KOPT-K1 (cell line): Measurements from ENCODE around the gene FHIT.

ENCODE experiments used
- H3K27ac ChIP-seq: fragments of 200-600 bp; sonication (generic); 2 replicates; pipeline ENCODE4 v1.5.1; 2016; ENCODE audit warnings: antibody characterized with exemption, mild to moderate bottlenecking, low read depth, low read length; ENCODE audit not compliant: poor library complexity, severe bottlenecking
- H3K36me3 ChIP-seq: fragments of 200-600 bp; sonication (generic); 2 replicates; pipeline ENCODE4 v1.5.1; 2017; ENCODE audit warnings: antibody characterized with exemption, mild to moderate bottlenecking, low read length, moderate library complexity; ENCODE audit not compliant: insufficient read depth
- H3K9me3 ChIP-seq: fragments of 200-600 bp; sonication (generic); 2 replicates; pipeline ENCODE4 v1.5.1; 2017; ENCODE audit warnings: antibody characterized with exemption, low read length, mild to moderate bottlenecking; ENCODE audit not compliant: insufficient read depth, poor library complexity, severe bottlenecking

The FHIT gene

GRCh38 chr3:61251174-61251972 lies at the start of gene FHIT:
Gene FHIT (minus strand): TSS chr3:61251452.
- Histone ChIP-seq H3K9me3 (no peaks in the 10 kb centered on the region), H3K36me3 (no peaks in the 10 kb centered on the region), H3K27ac (peak within 1 kb of the TSS; percentile 7)

GRCh38 chr3:61300786-61301185 lies 49.5 kb upstream of the FHIT start:
- Histone ChIP-seq H3K27ac (no peak overlapping the region), H3K36me3 (no peaks in the 10 kb centered on the region), H3K9me3 (no peaks in the 10 kb centered on the region)

- no peak overlapping the region for H3K27ac ChIP-seq
- H3K9me3 ChIP-seq = no peaks in the 10 kb centered on the region
- no peaks in the 10 kb centered on the region for H3K36me3 ChIP-seq
Measured at GRCh38 chr3:61300006-61300380, 48.7 kb upstream of the FHIT start.

GRCh38 chr3:61299343-61300005 lies 48.2 kb upstream of the FHIT start:
- H3K27ac ChIP-seq = no peak overlapping the region
- H3K9me3 ChIP-seq = no peaks in the 10 kb centered on the region
- no peaks in the 10 kb centered on the region for H3K36me3 ChIP-seq

DNA sequence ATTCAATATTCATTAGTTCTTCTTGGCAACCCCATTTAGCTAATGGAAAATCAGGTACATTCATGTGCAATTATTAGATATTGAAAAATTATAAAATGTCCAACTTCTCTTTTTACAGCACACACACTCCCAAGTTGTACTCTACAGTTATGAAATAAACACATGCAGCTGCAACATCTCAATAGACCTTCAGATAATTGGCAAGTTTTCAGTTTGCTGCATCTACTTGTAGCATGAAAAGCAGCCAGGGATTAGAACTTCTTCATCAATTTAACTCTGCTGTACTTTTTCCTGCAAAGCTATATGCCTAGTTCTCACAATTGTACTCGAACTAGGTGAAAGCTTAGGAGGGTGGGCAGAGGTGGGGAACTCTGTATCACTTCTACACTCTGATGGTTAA lies 46.6 kb upstream of the FHIT start:
- no peaks in the 10 kb centered on the region for H3K36me3 ChIP-seq
- no peaks in the 10 kb centered on the region for H3K9me3 ChIP-seq
- no peak overlapping the region for H3K27ac ChIP-seq

DNA sequence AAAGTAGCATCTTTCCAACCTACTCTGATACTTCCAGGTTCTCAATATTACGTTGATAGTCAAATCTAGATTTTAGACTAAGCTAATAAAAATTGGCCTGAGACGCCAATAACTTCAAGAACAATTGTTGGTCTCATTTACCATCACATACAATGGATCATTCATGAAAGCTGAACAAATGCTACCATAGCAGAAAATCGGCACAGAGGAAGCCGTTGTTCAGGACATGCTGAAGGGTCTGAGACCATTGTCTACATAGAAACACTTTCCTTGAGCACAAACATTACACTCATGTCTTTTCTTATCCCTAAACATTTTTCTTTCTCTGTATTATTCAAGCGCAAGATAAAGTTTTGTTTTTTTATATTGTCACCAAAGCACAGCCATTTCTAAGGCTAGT lies 37.2 kb upstream of the FHIT start:
- Histone ChIP-seq H3K36me3 (no peaks in the 10 kb centered on the region), H3K27ac (no peak overlapping the region), H3K9me3 (no peaks in the 10 kb centered on the region)

DNA sequence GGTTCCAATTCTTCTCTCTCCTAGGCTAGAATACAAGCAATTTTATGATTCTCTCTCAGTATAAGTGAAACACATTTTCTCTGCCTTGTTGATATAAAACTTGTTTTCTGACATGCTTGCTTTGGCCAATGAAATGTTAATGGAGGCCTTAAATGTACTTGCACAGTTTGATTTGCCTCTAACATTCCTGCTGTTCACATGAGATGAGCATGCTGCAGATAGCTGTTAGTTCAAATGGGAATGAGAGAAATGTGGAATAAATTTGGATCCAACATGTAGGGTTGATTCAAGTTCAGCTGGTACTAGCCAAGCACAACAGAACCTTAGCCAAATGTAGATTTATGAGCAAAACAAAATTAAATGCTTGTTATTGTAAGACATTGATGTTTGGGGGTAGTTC lies 32.6 kb upstream of the FHIT start:
- Histone ChIP-seq H3K9me3 (no peaks in the 10 kb centered on the region), H3K27ac (no peak overlapping the region), H3K36me3 (no peaks in the 10 kb centered on the region)

DNA sequence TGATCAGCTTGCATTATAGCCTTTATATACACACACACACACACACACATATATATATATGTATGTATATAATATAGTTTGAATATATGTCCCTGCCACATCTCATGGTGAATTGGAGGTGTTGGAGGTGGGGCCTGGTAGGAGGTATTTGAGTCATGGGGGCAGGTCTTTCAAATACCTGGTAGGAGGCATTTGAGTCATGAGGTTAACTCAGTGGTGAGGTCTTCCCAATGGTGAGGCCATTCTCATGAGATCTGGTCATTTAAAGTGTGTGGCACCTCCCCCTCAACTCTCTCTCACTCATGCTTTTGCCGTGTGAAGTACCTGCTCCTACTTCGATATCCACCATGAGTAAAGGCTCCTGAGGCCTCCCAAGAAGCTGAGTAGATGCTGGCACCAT lies 27.5 kb upstream of the FHIT start:
- Histone ChIP-seq H3K27ac (no peak overlapping the region), H3K36me3 (no peaks in the 10 kb centered on the region), H3K9me3 (no peaks in the 10 kb centered on the region)

GRCh38 chr3:61277411-61277810 lies 26.2 kb upstream of the FHIT start:
- H3K9me3 ChIP-seq = no peaks in the 10 kb centered on the region
- H3K36me3 ChIP-seq = no peaks in the 10 kb centered on the region
- H3K27ac ChIP-seq = no peak overlapping the region

GRCh38 chr3:61269435-61269834 lies 18.2 kb upstream of the FHIT start:
- Histone ChIP-seq H3K36me3 (no peaks in the 10 kb centered on the region), H3K9me3 (no peaks in the 10 kb centered on the region), H3K27ac (no peak overlapping the region)

GRCh38 chr3:61268644-61269043 lies 17.4 kb upstream of the FHIT start:
- Histone ChIP-seq H3K9me3 (no peaks in the 10 kb centered on the region), H3K27ac (no peak overlapping the region), H3K36me3 (no peaks in the 10 kb centered on the region)

- Histone ChIP-seq H3K36me3 (no peaks in the 10 kb centered on the region), H3K27ac (no peak overlapping the region), H3K9me3 (no peaks in the 10 kb centered on the region)
Measured at GRCh38 chr3:61264281-61264680, 13.0 kb upstream of the FHIT start.

GRCh38 chr3:61257148-61257547 lies 5.9 kb upstream of the FHIT start:
- Histone ChIP-seq H3K9me3 (no peaks in the 10 kb centered on the region), H3K36me3 (no peaks in the 10 kb centered on the region), H3K27ac (no peak overlapping the region)

DNA sequence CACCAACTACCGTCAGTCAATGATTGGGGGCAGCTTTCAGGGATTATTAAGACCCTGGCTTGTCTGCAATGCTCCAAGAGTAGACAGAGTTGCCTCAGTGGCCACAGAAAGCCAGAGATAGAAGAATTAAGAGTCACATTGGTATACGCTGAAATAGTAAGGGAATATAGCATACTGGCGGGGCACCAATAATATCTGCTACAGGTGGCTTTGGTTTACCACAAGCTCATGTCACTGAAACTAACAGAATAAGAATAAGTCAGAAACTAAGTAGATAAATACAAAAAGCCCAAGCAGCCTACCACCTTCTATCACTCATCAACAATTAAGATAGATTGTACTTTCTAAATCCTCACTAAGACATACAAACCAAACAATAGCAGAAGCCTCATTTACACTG lies 2.5 kb upstream of the FHIT start:
- Histone ChIP-seq H3K27ac (no peak overlapping the region), H3K36me3 (no peaks in the 10 kb centered on the region), H3K9me3 (no peaks in the 10 kb centered on the region)

DNA sequence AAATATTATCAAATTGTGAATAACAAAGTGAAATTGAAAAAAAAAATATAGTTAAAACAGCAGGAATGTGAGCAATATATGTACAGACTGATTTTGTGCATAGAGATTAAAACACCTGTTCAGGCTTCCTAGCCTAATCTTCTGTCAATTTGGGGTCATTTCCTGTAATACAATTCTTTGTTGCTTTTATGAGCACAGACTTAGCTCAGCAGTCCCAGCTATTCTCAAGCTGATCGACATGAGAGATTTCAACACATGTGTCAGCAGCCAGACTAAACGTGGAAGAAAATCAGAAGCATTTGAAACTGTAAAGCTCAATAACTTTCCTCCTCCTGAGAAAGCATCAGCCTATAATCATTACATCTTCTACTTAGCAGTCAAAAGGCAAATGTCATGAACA lies 1.6 kb upstream of the FHIT start:
- Histone ChIP-seq H3K27ac (no peak overlapping the region), H3K36me3 (no peaks in the 10 kb centered on the region), H3K9me3 (no peaks in the 10 kb centered on the region)

- Histone ChIP-seq H3K36me3 (no peaks in the 10 kb centered on the region), H3K9me3 (no peaks in the 10 kb centered on the region), H3K27ac (no peak overlapping the region)
Measured at GRCh38 chr3:61250784-61251173, 473 bp downstream of the FHIT start.
